ENCODE results near the gene INPP5B. TPM values are rescaled to one million over a fixed set of nuclear protein-coding genes. Genes with fewer than 3 reads are reported as not detected.

Gene INPP5B
- total and polyA plus RNA-seq, 2 of the 13 experiments (the other 11 are each of a cell fraction or from before 2014, with no cell fraction given) = 9.0 to 9.8 TPM

GRCh38 chr1:37859507-37860345 lies 87.1 kb downstream of the INPP5B start, which contains the start of gene MTF1 (continued):
- TF ChIP-seq ATF3 (CRISPR knock-in tag; IDR thresholded peaks at IDR 0.05) (no peak; the same call in 1 of the 2 replicates), HDAC2 (CRISPR knock-in tag; IDR thresholded peaks at IDR 0.05) (peak; percentile 15; the same call in 1 of the 2 replicates), NRL (CRISPR knock-in tag; IDR thresholded peaks at IDR 0.05; ENCODE audit: borderline replicate concordance) (no peak; the same call in 1 of the 2 replicates), DPF2 (CRISPR knock-in tag; IDR thresholded peaks at IDR 0.05; ENCODE audit: borderline replicate concordance, low read depth) (no peak), ZNF451 (CRISPR knock-in tag; IDR thresholded peaks at IDR 0.05) (peak; percentile 40; the same call in 1 of the 2 replicates), RFXANK (CRISPR knock-in tag; IDR thresholded peaks at IDR 0.05) (no peak), BRCA1 (CRISPR knock-in tag; IDR thresholded peaks at IDR 0.05) (no peak), TCF12 (IDR thresholded peaks at IDR 0.05) (no peak), TCF12 (CRISPR knock-in tag; IDR thresholded peaks at IDR 0.05) (no peak), PBX2 (CRISPR knock-in tag; IDR thresholded peaks at IDR 0.05) (no peak), GLMP (CRISPR knock-in tag; IDR thresholded peaks at IDR 0.05; ENCODE audit: borderline replicate concordance) (no peak), PBX3 (CRISPR knock-in tag; IDR thresholded peaks at IDR 0.05; ENCODE audit: borderline replicate concordance) (no peak), AHDC1 (CRISPR knock-in tag; IDR thresholded peaks at IDR 0.05; ENCODE audit: borderline replicate concordance) (no peak), SRY (CRISPR knock-in tag; IDR thresholded peaks at IDR 0.05) (no peak), ZNF530 (CRISPR knock-in tag; IDR thresholded peaks at IDR 0.05; ENCODE audit: low read depth) (no peak), CBX1 (IDR thresholded peaks at IDR 0.05; ENCODE audit: low read depth) (peak; percentile 25), MTA1 (CRISPR knock-in tag; IDR thresholded peaks at IDR 0.05; ENCODE audit: borderline replicate concordance) (0 out of 2 replicates have a peak, but pooled peaks have one; percentile 37), ZBTB42 (CRISPR knock-in tag; IDR thresholded peaks at IDR 0.05) (peak; percentile 59; the same call in 1 of the 2 replicates), ZBTB7A (CRISPR knock-in tag; IDR thresholded peaks at IDR 0.05) (no peak), ZNF34 (CRISPR knock-in tag; IDR thresholded peaks at IDR 0.05; ENCODE audit: borderline replicate concordance) (no peak; the same call in 1 of the 2 replicates)
